Choroid plexus epithelial cell (primary cell): ENCODE measurements around the gene ZNF555.
A peak's percentile ranks its signal among the peaks of the same experiment; 100 is the strongest.
"Not testable (repeated sequence)": the region's sequence is repeated elsewhere in the genome, so short reads cannot be mapped to it uniquely, and the experiment has no call there.

Experiments used
- DNase-seq: peaks from one replicate; pipeline ENCODE4 v3.0.0-alpha.2; 2010; ENCODE audit warnings: low read depth
- H3K4me3 ChIP-seq: 2 replicates; pipeline ENCODE4 v1.5.1; 2011; ENCODE audit warnings: low read depth, mild to moderate bottlenecking, control low read depth, low read length, moderate library complexity
- CTCF ChIP-seq: conservative IDR thresholded peaks from 2 replicates; pipeline ENCODE4 v1.5.1; 2011; ENCODE audit warnings: low read depth, mild to moderate bottlenecking, control low read depth, inconsistent platforms, low read length, moderate library complexity

Gene ZNF555

GRCh38 chr19:2840794-2841791 lies at the start of gene ZNF555:
TSS of gene ZNF555 (plus strand) at chr19:2841475. CDS start at chr19:2841573, 98 bp downstream.
- H3K4me3 ChIP-seq, result peak within 1 kb of the TSS; percentile 97
- TF ChIP-seq CTCF, result peak; percentile 4
- peak; percentile 99 for DNase-seq

GRCh38 chr19:2791876-2792275 lies 49.4 kb upstream of the ZNF555 start:
- no peak overlapping the region for H3K4me3 ChIP-seq
- DNase-seq, result no peak
- no peak for TF ChIP-seq CTCF

GRCh38 chr19:2792666-2793065 lies 48.6 kb upstream of the ZNF555 start:
- not testable (repeated sequence) for DNase-seq, H3K4me3 ChIP-seq

- H3K4me3 ChIP-seq, result no peak overlapping the region
- no peak for TF ChIP-seq CTCF
- DNase-seq, result no peak
Measured at GRCh38 chr19:2793126-2793525, 48.1 kb upstream of the ZNF555 start.

- no peak for DNase-seq
- TF ChIP-seq CTCF, result no peak
- H3K4me3 ChIP-seq, result no peak overlapping the region
Measured at GRCh38 chr19:2793577-2793976, 47.7 kb upstream of the ZNF555 start.

- no peak overlapping the region for H3K4me3 ChIP-seq
- TF ChIP-seq CTCF, result no peak
- no peak for DNase-seq
Measured at GRCh38 chr19:2795827-2796658, 45.2 kb upstream of the ZNF555 start.

GRCh38 chr19:2796659-2797266 lies 44.5 kb upstream of the ZNF555 start:
- DNase-seq, result no peak
- TF ChIP-seq CTCF, result no peak
- no peak overlapping the region for H3K4me3 ChIP-seq
